Ishikawa (cell line): ENCODE measurements around the gene FAM222A.

Experiments
- CEBPB ChIP-seq: IDR thresholded peaks from 2 replicates; pipeline ENCODE4 v1.6.1; 2012
- CREB1 ChIP-seq: IDR thresholded peaks from 2 replicates; pipeline ENCODE4 v1.6.1; 2012; ENCODE audit warnings: low read depth
- EGR1 ChIP-seq: IDR thresholded peaks from 2 replicates; pipeline ENCODE4 v1.6.1; 2012
- EP300 ChIP-seq: IDR thresholded peaks from 2 replicates; pipeline ENCODE4 v1.6.1; 2012; ENCODE audit warnings: borderline replicate concordance
- FOXM1 ChIP-seq: IDR thresholded peaks from 2 replicates; pipeline ENCODE4 v1.6.1; 2012; ENCODE audit warnings: low read depth, borderline replicate concordance
- NFIC ChIP-seq: IDR thresholded peaks from 2 replicates; pipeline ENCODE4 v1.6.1; 2012
- RAD21 ChIP-seq: IDR thresholded peaks from 2 replicates; pipeline ENCODE4 v1.6.1; 2012; ENCODE audit warnings: low read depth
- REST ChIP-seq: IDR thresholded peaks from 2 replicates; pipeline ENCODE4 v1.6.1; 2012; ENCODE audit warnings: low read depth, mild to moderate bottlenecking
- TAF1 ChIP-seq: IDR thresholded peaks from 2 replicates; pipeline ENCODE4 v1.6.1; 2012; ENCODE audit warnings: low read depth, mild to moderate bottlenecking
- TCF12 ChIP-seq: IDR thresholded peaks from 2 replicates; pipeline ENCODE4 v1.6.1; 2012; ENCODE audit warnings: low read depth
- TEAD4 ChIP-seq: IDR thresholded peaks from 2 replicates; pipeline ENCODE4 v1.6.1; 2012
- YY1 ChIP-seq: IDR thresholded peaks from 2 replicates; pipeline ENCODE4 v1.6.1; 2012; ENCODE audit warnings: low read depth
- ZBTB7A ChIP-seq: IDR thresholded peaks from 2 replicates; pipeline ENCODE4 v1.6.1; 2012; ENCODE audit warnings: low read depth
- TF ChIP-seq, protein P1 (sequence below): IDR thresholded peaks from 2 replicates; pipeline ENCODE4 v1.6.1; 2012

DNA sequence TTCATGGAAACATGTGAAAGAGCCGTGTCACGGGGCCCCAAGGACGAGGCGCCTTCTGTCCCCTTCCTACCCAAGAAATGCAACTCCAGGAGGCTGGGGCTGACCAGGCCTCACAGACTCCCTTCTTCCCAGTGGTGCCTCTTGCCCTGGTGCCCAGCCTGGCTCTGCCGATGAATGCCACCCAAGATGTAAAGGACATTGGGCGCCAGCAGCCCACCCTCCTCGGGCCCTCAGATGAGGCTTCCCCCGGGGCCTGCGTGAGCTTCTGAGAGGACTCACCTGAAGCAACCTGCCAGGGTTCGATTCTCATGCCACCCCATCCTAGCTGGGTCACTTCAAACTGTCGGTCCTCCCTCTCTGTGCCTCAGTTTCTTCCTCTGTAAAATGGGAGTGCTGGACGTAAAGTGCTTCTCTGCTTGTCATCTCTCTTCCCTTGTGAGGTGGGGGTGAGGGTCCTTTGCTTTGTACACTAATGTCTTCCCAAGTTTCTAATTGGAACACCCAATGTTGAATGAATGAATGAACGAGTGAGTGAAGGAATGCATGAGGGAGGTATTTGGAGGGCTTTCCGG is 10.8 kb downstream of the FAM222A start:
- TF ChIP-seq TEAD4 (no peak), YY1 (no peak), REST (no peak), TAF1 (no peak), EP300 (no peak), TCF12 (no peak), CREB1 (no peak), NFIC (no peak), RAD21 (no peak), FOXM1 (no peak), CEBPB (no peak), ZBTB7A (no peak), EGR1 (no peak)
- TF ChIP-seq, protein P1, sequence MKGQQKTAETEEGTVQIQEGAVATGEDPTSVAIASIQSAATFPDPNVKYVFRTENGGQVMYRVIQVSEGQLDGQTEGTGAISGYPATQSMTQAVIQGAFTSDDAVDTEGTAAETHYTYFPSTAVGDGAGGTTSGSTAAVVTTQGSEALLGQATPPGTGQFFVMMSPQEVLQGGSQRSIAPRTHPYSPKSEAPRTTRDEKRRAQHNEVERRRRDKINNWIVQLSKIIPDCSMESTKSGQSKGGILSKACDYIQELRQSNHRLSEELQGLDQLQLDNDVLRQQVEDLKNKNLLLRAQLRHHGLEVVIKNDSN: no peak
